ENCODE data around the gene RNF130.

Gene RNF130

DNA sequence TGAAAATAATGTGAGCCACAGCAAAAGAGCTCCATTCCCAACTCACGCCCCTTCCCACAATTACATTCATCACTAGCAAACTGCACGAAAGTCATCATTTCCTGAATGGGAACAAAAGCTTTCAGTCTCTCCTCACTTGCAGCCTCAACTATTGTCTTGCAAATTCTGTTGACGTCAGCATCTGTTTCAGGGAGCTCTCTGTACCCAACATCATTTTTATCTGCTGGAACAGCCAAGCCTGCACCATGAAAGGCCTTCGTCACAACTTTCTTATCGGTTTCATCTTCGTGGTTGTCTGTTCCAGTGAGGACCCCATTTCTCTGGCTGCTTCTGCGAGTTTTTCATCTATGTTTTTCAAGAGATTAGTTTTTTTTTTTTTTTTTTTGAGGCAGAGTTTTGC, 14.3 kb upstream of the RNF130 start:
- DNase-seq (ENCODE audit: low read depth in 1 of 2, low spot score in 1 of 2): no peak

DNA sequence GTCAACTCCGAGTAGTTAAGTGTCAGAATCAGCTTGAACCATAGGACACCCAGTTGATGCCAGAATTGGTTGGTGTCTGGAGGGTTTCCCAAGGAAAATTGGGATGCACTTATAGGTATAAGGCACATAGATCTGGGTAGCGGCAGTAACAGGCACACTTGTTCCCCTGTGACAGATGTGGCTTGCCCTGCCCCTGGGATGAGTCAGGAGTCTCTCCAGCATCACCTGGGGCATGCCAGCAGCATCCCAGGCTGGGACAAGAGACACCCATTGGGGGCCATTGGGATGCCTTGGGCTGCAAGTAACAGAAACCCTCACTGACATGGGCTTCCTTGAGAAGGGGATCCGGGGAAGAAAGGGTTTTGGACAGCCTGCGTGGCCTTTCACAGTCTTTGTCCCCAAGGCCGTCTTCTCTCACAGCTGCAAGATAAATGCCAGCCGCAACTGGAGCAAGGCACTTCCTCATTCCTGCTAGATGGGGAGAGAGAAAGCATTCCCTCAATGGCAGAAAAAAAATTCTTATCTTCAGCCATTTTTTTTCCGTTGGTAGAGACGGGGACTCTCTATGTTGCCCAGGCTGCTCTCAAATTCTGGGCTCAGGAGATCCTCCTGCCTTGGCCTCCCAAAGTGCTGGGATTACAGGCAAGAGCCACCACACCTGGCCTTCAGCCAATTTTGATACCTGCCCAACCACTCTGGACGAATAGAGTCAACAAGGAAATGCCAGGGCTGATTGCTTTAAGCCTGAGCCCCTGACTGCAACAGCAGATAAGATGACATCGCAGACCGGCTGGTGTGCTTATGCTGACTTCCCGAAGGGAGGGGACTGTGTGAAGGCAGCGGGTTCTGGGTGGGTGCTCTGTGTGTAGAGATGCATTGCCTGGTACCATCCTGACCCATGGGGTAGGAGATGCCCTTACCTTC, 13.3 kb upstream of the RNF130 start:
- DNase-seq (ENCODE audit: low read depth in 1 of 2, low spot score in 1 of 2): no peak

DNA sequence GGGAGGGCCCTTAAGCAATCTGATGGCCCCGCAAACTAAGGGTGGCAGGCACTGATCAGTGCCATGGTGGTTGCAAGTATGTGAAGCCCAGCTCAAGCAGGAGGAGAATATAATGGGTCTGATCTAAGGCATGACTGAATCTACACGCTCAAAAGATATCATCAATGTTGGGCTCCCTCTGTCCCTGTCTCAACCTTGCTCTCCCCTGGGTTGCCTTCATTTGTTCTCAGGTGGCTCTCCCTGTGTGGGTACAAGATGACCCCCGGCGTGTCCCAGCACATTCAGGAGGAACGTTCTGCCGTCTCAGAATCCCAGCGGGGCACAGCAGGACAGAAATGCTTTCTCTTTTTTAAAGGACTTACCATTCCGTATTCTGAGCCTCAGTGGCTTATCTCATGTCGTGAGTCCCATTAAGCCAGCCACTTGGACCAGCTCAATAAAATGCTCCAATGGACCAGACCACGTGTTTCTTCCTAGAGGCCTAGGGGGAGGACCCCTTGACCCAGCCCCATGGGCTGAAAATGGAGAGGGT, 12.0 kb upstream of the RNF130 start:
- DNase-seq (ENCODE audit: low read depth in 1 of 2, low spot score in 1 of 2): no peak

DNA sequence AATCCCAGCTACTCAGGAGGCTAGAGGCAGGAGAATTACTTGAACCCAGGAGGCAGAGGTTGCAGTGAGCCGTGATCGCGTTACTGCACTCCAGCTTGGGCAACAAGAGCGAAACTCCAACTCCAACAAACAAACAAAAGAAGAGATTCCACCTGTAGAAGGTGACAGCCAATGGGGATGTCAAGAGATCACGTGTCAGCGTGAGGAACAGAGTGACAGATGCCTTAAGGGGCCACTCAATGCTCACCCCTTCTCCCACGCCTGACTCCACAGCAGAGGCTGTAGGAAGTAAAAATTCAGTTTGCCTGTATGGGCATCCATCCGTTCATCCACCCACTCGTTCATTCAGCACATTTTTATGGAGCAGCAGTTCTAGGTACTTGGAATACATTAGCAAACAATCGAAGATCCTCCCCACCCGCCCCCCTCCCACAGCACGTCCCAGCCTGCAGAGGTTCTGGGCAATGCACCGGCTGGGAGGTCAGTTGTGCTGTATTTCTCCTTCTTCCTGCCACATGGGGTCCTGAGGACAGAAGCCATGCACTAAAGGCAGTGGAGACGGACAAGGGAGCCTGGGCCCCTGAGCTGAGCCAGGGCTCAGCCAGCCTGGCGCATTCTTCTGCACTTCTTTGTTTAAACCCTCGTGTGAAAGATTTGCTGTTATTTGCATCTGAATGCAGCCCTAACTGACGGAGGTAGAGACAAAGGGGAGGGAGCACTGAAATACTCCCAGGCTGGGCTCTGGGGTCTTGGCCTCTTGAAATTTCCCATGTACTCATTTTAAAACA, 11.3 kb upstream of the RNF130 start:
- DNase-seq (ENCODE audit: low read depth in 1 of 2, low spot score in 1 of 2): no peak

DNA sequence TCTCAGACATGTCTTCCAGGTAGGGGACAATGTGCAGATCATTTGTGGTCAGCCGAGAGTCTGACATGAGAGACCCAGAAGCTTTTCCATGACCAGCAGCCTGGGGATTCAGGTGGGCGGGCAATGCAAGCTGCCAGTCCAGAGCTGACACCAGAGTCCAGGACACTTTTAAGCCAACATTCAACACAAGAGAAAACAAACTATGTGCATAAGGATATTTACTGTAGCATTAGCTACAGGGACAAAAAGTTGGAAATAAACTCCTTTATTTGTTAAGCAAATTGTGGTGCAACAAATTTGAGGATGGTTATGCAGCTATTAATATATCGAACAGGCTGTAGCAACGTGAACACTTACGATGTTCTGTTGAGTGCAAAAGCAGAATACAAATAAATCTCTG, 9.9 kb upstream of the RNF130 start:
- DNase-seq (ENCODE audit: low read depth in 1 of 2, low spot score in 1 of 2): no peak

DNA sequence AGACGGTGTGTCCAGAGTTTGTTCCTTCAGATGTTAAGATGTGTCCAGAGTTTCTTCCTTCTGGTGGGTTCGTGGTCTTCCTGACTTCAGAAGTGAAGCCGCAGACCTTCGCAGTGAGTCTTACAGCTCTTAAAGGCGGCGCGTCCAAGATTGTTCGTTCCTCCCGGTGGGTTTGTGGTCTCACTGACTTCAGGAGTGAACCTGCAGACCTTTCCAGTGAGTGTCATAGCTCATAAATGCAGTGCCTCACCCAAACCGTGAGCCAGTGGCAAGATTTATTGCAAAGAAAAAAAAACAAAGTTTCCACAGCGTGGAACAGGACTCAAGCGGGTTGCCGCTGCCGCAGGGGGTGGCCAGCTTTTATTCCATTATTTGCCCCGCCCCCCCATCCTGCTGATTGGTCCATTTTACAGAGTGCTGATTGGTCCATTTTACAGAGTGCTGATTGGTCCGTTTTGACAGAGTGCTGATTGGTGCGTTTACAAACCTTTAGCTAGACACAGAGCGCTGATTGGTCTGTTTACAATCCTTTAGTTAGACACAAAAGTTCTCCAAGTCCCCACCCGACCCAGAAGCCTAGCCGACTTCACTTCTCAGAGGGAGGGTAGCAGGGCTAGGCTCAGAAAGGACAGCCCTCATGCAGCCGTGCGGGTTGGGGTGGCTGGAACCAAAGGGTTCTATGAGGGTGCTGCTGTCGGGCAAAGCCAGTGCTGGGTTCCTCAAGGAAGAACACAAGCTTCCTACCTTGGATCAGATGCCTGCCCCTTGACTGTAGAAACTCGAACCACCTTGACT, 9.1 kb upstream of the RNF130 start:
- peak in 1 of 2 donors; percentile 24 for DNase-seq (ENCODE audit: low read depth in 1 of 2, low spot score in 1 of 2)

DNA sequence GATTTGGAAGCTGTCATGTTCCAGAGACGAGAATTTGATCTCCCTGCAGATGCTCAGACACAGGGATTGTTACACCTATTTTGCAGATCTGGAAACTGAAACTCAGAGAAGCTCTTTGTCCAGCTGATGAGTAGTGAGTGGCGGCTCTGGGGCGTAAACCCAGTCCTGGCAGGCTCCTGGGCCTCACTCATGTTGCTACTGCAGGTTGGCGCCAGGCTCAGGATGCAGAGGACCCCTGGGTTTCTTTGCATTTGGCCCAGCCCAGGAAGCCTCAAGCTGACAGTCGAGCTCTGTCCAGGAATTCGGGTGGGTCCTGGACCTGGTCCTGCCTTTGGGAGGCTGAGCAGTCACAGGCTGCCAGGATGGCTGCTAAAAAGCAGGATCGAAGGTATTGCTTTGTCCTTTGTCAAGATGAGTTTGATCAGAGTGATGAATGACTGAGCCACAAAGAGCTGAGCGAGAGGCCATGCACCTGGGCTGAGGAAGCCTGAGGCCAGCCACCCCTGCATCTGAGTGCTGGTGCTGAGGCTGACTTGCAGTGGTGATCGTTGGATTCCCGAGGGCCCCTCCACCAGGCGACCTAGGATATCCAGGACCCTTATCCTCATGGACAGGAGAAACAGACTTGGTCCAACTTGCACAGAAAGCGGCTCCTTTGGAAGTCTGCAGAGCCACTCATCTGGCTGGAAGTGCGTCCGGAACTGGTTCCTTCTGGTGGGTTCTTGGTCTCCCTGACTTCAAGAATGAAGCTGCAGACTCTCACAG, 8.3 kb upstream of the RNF130 start:
- no peak for DNase-seq (ENCODE audit: low read depth in 1 of 2, low spot score in 1 of 2)

DNA sequence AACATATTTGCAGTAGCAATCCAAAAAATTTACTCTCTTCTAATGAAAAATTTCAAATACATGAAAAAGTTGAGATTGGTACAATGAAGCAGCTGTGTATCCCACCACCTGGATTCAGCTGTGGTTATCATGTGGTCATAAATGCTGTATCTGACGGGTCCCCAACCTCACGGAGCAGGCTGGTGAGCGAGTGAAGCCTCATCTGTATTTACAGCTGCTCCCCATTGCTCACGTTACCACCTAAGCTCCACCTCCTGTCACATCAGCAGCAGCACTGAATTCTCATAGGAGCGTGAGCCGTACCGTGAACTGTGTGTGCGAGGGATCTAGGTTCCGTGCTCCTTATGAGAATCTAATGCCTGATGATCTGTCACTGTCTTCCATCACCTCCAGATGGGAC, 6.8 kb upstream of the RNF130 start:
- DNase-seq (ENCODE audit: low read depth in 1 of 2, low spot score in 1 of 2): no peak

DNA sequence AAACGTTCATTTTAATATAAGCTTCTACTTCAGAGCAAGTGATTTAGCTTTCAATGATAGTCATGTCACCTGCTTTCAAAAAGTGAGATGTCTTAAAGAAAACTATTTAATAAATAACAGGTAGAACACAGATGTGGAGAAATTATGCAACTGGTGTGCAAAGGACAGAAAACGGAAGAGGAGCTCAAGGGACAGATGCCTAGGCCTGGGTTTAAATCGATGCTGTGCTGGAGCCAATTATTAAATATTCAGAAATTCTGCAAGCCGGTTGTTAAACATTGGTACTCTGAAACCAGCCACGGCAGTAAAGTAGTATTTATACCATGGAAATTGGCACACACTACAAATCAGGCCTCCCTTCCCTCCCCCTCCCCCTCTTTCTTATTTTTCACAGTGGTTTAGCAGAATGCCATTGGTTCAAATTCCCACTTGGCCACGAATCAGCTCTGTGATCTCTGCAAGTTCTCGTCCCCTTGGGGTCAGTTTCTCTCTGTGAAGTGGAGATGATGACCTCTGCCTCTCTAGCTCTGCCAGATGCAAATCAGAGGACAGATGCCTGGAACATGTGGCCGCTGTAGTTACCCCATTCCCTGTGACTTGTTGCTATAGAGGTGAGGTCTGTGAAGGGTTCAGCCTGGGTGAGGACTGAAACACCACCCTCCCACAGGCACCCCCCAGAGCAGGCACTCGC, 6.2 kb upstream of the RNF130 start:
- no peak for DNase-seq (ENCODE audit: low read depth in 1 of 2, low spot score in 1 of 2)

DNA sequence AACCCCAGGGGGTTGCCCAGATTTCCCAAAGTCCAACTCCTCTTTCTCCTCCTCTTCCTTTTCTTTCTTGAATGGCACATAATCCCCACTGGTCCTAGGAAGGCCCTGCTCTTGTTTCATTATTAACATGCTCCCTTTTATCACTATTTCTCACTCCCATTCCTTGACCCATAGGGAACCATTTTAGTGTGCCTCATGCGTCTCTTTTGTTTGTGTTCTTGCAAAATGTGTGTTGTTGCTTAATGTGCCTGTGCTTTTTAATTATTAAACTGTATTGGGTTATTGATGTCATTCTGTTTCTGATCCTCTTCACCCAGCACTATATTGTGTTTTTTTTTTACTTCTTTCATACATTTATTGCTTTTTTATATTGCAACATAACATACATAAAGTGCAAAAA, 4.1 kb upstream of the RNF130 start:
- DNase-seq (ENCODE audit: low read depth in 1 of 2, low spot score in 1 of 2): no peak

DNA sequence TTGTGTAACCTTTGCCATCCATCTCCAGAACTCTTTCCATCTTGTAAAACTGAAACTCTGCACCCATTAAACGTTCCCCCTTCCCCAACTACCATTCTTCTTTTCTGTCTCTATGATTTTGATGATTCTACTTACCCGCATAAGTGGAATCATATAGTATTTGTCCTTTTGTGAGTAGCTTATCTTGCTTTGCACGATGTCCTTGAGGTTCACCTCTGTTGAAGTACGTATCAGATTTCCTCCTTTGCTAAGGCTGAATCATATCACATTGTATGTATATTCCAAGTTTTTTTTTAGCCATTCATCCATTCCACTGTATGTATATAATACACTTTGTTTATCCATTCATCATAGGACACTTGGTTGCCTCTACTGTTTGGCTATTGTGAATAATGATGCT, 2.9 kb upstream of the RNF130 start:
- DNase-seq (ENCODE audit: low read depth in 1 of 2, low spot score in 1 of 2): no peak

DNA sequence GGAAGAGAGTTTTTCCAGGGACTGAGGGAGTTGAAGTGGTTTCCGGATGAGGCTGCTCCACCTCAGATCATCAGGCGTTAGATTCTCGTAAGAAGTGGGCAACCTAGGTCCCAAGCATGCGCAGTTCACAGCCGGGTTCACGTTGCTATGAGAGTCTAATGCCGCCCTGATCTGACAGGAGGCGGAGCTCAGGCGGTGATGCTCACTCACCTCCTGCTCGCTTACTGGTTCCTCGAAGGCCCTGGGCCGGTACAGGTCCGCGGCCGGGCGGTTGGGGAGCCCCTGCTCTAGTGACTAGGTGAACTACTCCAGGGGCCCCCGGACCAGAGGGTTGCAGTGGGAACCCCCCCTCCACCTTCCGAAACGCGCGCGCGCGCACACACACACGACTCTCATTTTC, 997 bp upstream of the RNF130 start:
- DNase-seq (ENCODE audit: low read depth in 1 of 2, low spot score in 1 of 2): no peak

DNA sequence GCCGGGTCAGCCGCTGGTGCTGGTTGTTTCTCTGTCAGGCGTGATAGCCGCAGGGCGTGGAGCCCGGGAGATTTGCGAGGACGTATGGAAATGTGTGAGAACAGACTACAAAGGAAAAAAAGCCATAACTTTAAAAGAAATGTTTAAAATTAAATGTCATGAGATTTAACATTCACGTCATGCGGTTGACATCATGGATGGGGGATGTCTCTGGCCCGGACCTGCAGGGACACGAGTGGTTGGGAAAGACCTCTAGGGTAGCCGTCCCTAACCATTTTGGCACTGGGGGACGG, 643 bp upstream of the RNF130 start:
- no peak for DNase-seq (ENCODE audit: low read depth in 1 of 2, low spot score in 1 of 2)

DNA sequence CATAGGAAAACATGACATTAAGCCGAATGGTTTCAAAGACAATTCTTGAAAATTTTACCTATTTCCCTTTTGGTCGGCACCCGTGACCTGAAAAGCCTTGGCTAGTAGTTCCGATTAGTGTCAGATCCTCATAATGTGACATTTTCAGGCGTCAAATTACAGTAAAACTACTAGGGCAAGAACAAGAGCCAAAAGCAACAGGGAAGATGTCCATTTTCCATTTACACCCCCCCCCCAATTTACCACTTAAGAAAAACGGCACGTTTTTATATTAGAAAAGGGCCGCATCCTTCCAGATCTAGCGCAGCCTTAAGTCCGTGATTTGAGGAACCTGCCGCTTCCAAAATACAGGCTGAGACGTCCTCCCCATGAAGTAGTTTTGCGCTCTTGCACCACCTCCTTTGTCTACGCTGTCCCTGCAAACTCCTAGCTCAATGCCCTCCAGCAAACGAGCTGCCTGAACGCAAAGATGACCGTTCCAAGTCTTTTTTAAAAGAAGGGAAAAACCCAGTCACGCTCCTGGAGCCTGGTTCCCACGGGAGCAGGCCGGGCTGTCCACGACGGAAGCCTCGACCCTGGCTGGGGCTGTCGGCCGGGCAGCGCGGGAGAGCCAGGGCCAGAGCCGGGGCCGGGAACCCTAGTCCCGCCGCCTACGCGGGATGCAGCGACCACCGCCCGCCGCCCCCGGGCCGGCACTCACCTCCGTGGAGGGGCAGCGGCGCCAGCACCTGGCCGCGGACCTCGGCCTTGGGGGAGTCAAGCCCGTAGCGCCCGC, 616 bp downstream of the RNF130 start:
- DNase-seq (ENCODE audit: low read depth in 1 of 2, low spot score in 1 of 2): no peak

DNA sequence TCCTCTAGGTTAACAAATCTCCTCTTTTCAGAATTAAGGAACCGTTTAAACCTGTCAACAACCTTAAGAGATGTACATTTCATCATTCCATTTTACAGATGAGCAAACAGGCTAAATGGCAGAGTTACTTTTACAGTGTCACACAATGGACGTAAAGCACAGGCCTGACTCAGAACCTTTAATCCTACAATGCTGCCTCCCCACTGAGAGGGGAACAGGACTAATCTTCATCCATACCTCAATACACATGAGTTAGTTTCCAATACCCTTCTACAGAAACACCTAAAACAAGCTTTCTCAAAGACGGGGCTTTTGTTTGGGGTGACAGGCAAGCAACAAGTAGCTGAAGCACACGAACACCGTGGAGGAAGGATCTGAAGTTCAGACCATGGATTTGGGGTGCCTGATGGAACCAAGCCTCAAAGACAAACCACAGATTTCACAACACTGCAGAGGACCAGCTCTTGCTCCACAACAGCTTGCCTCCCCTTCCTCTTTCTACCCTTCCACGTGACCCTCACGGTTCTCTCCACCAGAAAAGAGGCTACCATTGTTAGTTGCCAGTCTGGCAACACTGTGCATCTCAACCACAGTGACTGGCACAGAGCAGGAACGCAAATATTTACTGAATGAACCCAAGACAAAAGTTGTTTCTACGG, 1.8 kb downstream of the RNF130 start:
- DNase-seq (ENCODE audit: low read depth in 1 of 2, low spot score in 1 of 2): no peak

DNA sequence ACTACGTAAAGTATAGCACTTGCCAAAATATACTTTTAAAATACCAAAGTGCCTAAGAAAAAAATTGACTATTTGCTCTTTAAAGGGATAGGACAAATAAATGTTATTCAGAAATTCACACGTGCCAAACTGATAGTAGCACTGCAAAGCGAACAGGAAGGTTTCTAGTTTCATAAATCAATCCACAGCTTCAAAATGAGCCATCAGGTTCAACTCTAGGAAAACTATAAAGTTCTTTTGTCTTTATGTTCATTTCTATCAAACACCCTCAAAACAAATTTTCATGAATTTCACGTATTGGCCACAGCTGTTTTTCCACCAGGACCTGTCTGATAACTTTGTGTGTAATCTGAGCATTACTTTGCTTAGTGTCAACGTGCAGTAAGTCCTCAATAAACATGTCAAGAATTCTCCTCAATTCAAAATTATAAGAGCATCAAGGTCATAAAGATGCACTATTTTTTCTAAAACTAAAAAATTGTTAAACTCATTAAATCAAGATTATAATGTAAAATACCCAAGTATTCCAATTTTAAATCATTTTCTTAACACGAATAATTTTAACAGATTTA, 3.0 kb downstream of the RNF130 start:
- DNase-seq (ENCODE audit: low read depth in 1 of 2, low spot score in 1 of 2): no peak

DNA sequence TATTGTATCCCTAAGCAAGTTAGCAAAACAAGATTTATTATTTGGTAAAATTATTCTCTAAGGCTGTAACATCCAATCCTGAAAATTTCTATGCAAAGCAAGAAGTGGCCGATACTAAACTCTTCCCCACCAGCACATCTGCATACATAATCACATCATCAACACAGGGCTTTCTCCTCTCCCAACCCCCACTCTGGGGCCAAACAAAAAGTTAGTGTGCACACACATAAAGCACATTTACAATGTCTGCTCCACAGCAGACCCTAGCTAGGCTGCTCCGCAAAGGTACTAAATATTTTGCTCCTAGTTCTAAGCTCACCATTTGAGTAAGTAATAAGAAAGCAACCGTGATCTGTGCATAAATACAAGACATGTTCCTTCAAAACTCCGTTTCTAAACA, 3.6 kb downstream of the RNF130 start:
- no peak for DNase-seq (ENCODE audit: low read depth in 1 of 2, low spot score in 1 of 2)

DNA sequence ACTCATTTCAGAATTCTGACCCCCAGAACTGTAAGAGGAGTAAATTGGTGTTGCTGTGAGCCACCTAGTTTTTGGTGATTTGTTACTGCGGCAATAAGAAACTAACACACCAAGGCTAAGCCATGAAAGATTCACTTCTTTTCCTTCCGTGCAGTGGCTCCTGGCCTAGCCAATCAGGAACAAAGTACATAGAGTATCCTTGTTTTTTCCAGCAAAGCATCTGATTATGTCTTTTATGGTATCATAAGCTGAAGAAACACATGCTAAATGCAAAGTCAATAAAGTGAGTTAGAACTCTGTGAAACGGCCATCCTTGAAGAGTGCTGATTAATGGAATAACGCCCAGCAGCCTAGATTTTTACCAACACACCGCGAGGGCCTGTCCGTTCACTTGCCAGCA, 11.4 kb downstream of the RNF130 start:
- no peak for DNase-seq (ENCODE audit: low read depth in 1 of 2, low spot score in 1 of 2)

DNA sequence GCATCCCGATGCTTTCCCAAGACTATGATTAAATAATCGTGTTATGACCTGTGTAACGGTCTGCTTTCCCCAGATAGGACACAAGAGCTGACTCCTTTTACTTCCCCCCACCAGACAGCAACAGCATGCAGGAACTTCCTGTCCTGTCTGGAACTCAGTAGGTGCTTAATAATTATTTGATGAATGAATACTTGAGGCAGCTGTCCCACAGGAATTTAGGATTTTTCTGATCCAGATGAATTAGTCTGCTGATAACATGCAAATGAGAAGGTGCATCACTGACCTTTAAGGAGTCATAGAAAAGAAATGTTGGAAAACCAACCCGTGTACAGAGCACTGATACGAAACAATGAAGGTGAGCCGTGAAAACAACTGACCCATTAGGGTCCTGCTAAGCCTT, 12.2 kb downstream of the RNF130 start:
- DNase-seq (ENCODE audit: low read depth in 1 of 2, low spot score in 1 of 2): no peak
